SK-N-SH (cell line): ENCODE measurements around the gene ETV6. TPM values are rescaled to one million over a fixed set of nuclear protein-coding genes. Genes with fewer than 3 reads are reported as not detected.
A peak's percentile ranks its signal among the peaks of the same experiment; 100 is the strongest.

Experiments
- CTCF ChIA-PET: fragments of 300-600, 350-600 bp; formaldehyde crosslinking; extraction: SDS; loops from one replicate; lab custom pipeline; 2021; lab: Yijun Ruan, JAX
- POLR2A ChIA-PET: fragments of 350-600 bp; sonication (Branson Sonifier 250); formaldehyde crosslinking; extraction: SDS; loops from one replicate; lab custom pipeline; 2020; ENCODE audit warnings: antibody characterized with exemption, inconsistent platforms; lab: Yijun Ruan, JAX
- DNase-seq: peaks from one replicate; pipeline ENCODE4 v3.0.0; 2012
- H2AFZ ChIP-seq: fragments of 200-600 bp; sonication (generic); 2 replicates; pipeline ENCODE4 v1.8.1; 2016; ENCODE audit warnings: antibody characterized with exemption, mild to moderate bottlenecking, low read depth
- H3F3A ChIP-seq: fragments of 200-600 bp; sonication (generic); replicated peaks from 2 replicates; pipeline ENCODE3; 2016; ENCODE audit warnings: antibody characterized with exemption, mild to moderate bottlenecking; ENCODE audit not compliant: insufficient read depth
- H3K27ac ChIP-seq, 2 experiments: fragments of 200-500 bp in 1 of 2; fragments of 200-600 bp in 1 of 2; sonication (Bioruptor generic) in 1 of 2; sonication (generic), shearing (Covaris generic) in 1 of 2; 2 replicates each; pipeline versions ENCODE4 v1.5.1 to v1.6.1; 2014 to 2016; ENCODE audit warnings: low read depth in 2 of 2, inconsistent platforms in 1 of 2, low read length in 1 of 2, mild to moderate bottlenecking in 1 of 2, mixed read lengths in 1 of 2
- H3K27me3 ChIP-seq: fragments of 200-600 bp; sonication (generic), shearing (Covaris generic); 2 replicates; pipeline ENCODE4 v1.6.1; 2016; ENCODE audit warnings: mixed run types; ENCODE audit not compliant: insufficient read depth
- H3K36me3 ChIP-seq, 2 experiments: fragments of 200-500 bp in 1 of 2; fragments of 200-600 bp in 1 of 2; sonication (Bioruptor generic) in 1 of 2; sonication (generic) in 1 of 2; replicated peaks in 1 of 2; 2 replicates each; pipeline versions ENCODE3 to v1.5.1; 2014 to 2016; ENCODE audit warnings: low read length in 1 of 2, mild to moderate bottlenecking in 1 of 2; ENCODE audit not compliant: insufficient read depth in 2 of 2, control insufficient read depth in 1 of 2
- H3K4me1 ChIP-seq, 2 experiments: fragments of 200-500 bp in 1 of 2; fragments of 200-600 bp in 1 of 2; sonication (Bioruptor generic) in 1 of 2; sonication (generic), shearing (Covaris generic) in 1 of 2; 2 replicates each; pipeline versions ENCODE4 v1.5.1 to v1.6.1; 2014 to 2016; ENCODE audit warnings: low read depth in 1 of 2, low read length in 1 of 2, mixed run types in 1 of 2; ENCODE audit not compliant: insufficient read depth in 2 of 2, control insufficient read depth in 1 of 2
- H3K4me2 ChIP-seq: fragments of 200-600 bp; sonication (generic), shearing (Covaris generic); 2 replicates; pipeline ENCODE4 v1.6.1; 2017; ENCODE audit warnings: mixed run types
- H3K4me3 ChIP-seq, 2 experiments: fragments of 200-500 bp in 1 of 2; fragments of 200-600 bp in 1 of 2; sonication (Bioruptor generic) in 1 of 2; sonication (generic), shearing (Covaris generic) in 1 of 2; 2 replicates each; pipeline versions ENCODE4 v1.5.1 to v1.8.1; 2014 to 2016; ENCODE audit warnings: low read depth in 2 of 2, inconsistent platforms in 1 of 2, low read length in 1 of 2, mild to moderate bottlenecking in 1 of 2, mixed read lengths in 1 of 2, moderate library complexity in 1 of 2
- H3K79me2 ChIP-seq: fragments of 200-600 bp; sonication (generic); 2 replicates; pipeline ENCODE4 v1.8.1; 2017; ENCODE audit warnings: mild to moderate bottlenecking; ENCODE audit not compliant: insufficient read depth
- H3K9ac ChIP-seq: fragments of 200-600 bp; sonication (generic); 2 replicates; pipeline ENCODE4 v1.6.1; 2017; ENCODE audit warnings: mixed run types
- H3K9me2 ChIP-seq: fragments of 200-600 bp; sonication (generic); 2 replicates; pipeline ENCODE4 v1.6.1; 2017; ENCODE audit warnings: mixed run types
- H3K9me3 ChIP-seq: fragments of 200-600 bp; sonication (generic); 2 replicates; pipeline ENCODE4 v1.6.1; 2017; ENCODE audit warnings: mixed run types, mild to moderate bottlenecking, moderate library complexity
- H4K20me1 ChIP-seq: fragments of 200-600 bp; sonication (generic); 2 replicates; pipeline ENCODE4 v1.6.1; 2017; ENCODE audit warnings: mild to moderate bottlenecking, mixed run types; ENCODE audit not compliant: insufficient read depth
- CHD2 ChIP-seq: fragments of 150-350 bp; IDR thresholded peaks from 2 replicates; pipeline ENCODE4 v1.6.1; 2018; ENCODE audit warnings: low read length; ENCODE audit not compliant: partially characterized antibody
- ELF1 ChIP-seq: IDR thresholded peaks from 2 replicates; pipeline ENCODE4 v1.4.0; 2012
- EP300 ChIP-seq, 2 experiments: IDR thresholded peaks; 2 replicates each; pipeline versions ENCODE4 v1.4.0 to v1.6.1; 2012; ENCODE audit warnings: borderline replicate concordance in 1 of 2, low read depth in 1 of 2, low read length in 1 of 2
- EZH2phosphoT487 ChIP-seq: fragments of 200-600 bp; sonication (generic); IDR thresholded peaks from 2 replicates; pipeline ENCODE4 v1.6.1; 2017; ENCODE audit warnings: low read depth, mixed run types, mild to moderate bottlenecking, antibody characterized with exemption, moderate library complexity, borderline replicate concordance
- FOXJ3 ChIP-seq: sonication (generic); formaldehyde crosslinking; IDR thresholded peaks from 2 replicates; pipeline ENCODE4 v1.5.1; 2020; ENCODE audit warnings: mild to moderate bottlenecking, missing genetic modification reagents
- JUND ChIP-seq: IDR thresholded peaks from 2 replicates; pipeline ENCODE4 v1.4.0; 2012
- MEF2A ChIP-seq: IDR thresholded peaks from 2 replicates; pipeline ENCODE4 v1.4.0; 2012; ENCODE audit warnings: low read depth, borderline replicate concordance
- MXI1 ChIP-seq: IDR thresholded peaks from 2 replicates; pipeline ENCODE4 v1.6.1; 2012; ENCODE audit warnings: mild to moderate bottlenecking, low read depth, low read length, improper control_type of control experiment
- POLR2AphosphoS5 ChIP-seq: IDR thresholded peaks from 2 replicates; pipeline ENCODE4 v1.6.1; 2012; ENCODE audit warnings: low read depth, low read length
- RAD21 ChIP-seq: IDR thresholded peaks from 2 replicates; pipeline ENCODE4 v1.6.1; 2012; ENCODE audit warnings: mild to moderate bottlenecking, low read length
- RCOR1 ChIP-seq: fragments of 150-350 bp; IDR thresholded peaks from 2 replicates; pipeline ENCODE4 v1.6.1; 2017; ENCODE audit warnings: antibody characterized with exemption, low read length
- RFX5 ChIP-seq: IDR thresholded peaks from 2 replicates; pipeline ENCODE4 v1.6.1; 2012; ENCODE audit warnings: mild to moderate bottlenecking, improper control_type of control experiment, low read length
- RXRA ChIP-seq: IDR thresholded peaks from 2 replicates; pipeline ENCODE4 v1.4.0; 2012; ENCODE audit warnings: low read depth, mild to moderate bottlenecking, borderline replicate concordance
- SMC3 ChIP-seq: IDR thresholded peaks from 2 replicates; pipeline ENCODE4 v1.6.1; 2012; ENCODE audit warnings: low read depth, low read length, improper control_type of control experiment
- TCF12 ChIP-seq: IDR thresholded peaks from 2 replicates; pipeline ENCODE4 v1.4.0; 2012
- YY1 ChIP-seq: IDR thresholded peaks from 2 replicates; pipeline ENCODE4 v1.4.0; 2012; ENCODE audit warnings: low read depth, mild to moderate bottlenecking
- WGBS: methylation state at CpG from one replicate; pipeline ENCODE4 v1.1.6; 2017; ENCODE audit warnings: low lambda C conversion rate; 5-methylcytosine and 5-hydroxymethylcytosine counted together
- polyA plus RNA-seq, 3 experiments: library from polyadenylated mRNA; depleted of rRNA; stranded (reverse); fragments of >200 nt; gene quantifications; 2 replicates each; pipeline ENCODE4 v1.2.3, GENCODE V29; 2012
- TF ChIP-seq, protein P1 (sequence below): fragments of 150-350 bp; IDR thresholded peaks from 2 replicates; pipeline ENCODE4 v1.6.1; 2017; ENCODE audit warnings: antibody characterized with exemption, low read length, low read depth, borderline replicate concordance
- TF ChIP-seq, protein P2 (sequence below): IDR thresholded peaks from 2 replicates; pipeline ENCODE4 v1.4.0; 2012; ENCODE audit warnings: low read depth, borderline replicate concordance
- TF ChIP-seq, protein P3 (sequence below): fragments of 200-600 bp; sonication (generic); IDR thresholded peaks from 2 replicates; pipeline ENCODE4 v1.6.1; 2017; ENCODE audit warnings: antibody characterized with exemption, mild to moderate bottlenecking, moderate library complexity
- TF ChIP-seq, protein P4 (sequence below): IDR thresholded peaks from 2 replicates; pipeline ENCODE4; 2012
- TF ChIP-seq, protein P5 (sequence below): IDR thresholded peaks from 2 replicates; pipeline ENCODE4 v1.6.1; 2012; ENCODE audit warnings: mild to moderate bottlenecking, low read depth, low read length, moderate library complexity

The ETV6 gene
- polyA plus RNA-seq, 1 of the 3 experiments (the other 2 are of a cell fraction) = 4.0 TPM

DNA sequence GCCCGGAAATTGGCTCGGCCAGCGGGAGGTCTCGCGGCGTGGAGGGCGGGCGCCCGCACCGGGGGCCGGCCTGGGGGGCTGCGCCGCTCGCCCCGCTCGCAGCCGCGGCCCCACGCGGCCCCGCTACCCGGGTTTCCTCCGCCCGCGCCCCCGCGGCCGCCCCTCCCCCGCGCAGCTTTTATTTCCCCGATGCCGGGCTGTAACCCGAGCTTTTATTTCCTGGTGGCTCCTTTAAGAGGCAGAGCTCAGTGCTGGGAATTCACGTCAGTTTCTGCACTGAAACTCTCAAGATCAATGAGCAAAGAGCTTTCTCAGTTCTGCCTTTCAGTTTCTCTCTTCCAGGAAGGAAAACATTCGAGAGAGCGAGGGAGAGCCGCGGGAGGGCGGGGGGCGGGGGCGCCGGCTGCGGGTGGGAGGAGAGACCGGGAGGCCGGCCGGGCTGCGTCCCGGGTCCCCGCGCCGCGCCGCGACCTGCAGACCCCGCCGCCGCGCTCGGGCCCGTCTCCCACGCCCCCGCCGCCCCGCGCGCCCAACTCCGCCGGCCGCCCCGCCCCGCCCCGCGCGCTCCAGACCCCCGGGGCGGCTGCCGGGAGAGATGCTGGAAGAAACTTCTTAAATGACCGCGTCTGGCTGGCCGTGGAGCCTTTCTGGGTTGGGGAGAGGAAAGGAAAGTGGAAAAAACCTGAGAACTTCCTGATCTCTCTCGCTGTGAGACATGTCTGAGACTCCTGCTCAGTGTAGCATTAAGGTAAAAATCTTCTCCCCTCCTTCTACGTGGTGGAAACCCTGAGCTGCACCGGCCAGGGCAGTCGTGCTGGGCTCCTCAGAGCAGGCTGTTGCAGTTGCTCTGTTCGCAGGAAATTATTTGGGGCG lies at the start of gene ETV6 (continued):
- TF ChIP-seq YY1 (no peak), TCF12 (no peak)
- TF ChIP-seq, protein P1, sequence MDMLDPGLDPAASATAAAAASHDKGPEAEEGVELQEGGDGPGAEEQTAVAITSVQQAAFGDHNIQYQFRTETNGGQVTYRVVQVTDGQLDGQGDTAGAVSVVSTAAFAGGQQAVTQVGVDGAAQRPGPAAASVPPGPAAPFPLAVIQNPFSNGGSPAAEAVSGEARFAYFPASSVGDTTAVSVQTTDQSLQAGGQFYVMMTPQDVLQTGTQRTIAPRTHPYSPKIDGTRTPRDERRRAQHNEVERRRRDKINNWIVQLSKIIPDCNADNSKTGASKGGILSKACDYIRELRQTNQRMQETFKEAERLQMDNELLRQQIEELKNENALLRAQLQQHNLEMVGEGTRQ = no peak

DNA sequence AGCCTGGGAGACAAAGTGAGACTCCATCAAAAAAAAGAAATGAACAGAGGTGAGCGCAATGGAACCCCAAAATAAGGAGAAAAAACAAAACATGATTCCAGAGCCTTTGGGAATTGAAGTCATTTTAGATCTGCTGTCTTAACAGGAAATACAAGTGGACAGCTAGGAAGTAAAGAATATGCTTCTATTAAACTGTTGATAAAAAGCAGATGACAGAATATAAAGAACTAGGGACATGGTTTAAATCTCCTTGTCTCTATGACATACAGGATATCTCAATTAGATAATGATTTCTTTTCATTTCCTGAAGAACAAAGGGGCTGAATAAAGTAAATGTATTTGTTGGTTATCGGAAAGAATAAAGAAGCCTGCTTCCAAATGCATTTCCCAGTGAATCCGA lies 49.3 kb upstream of the ETV6 start:
- Histone ChIP-seq H3K4me1 (peaks cover 8 to 11% of the 10 kb centered on the region in 2 experiments; a peak in 3 of 4 replicates), H2AFZ (no peak overlapping the region), H3K4me2 (no peak overlapping the region; the same call in 1 of the 2 replicates), H3K9ac (no peak overlapping the region), H3F3A (no peaks in the 10 kb centered on the region), H3K27me3 (no peaks in the 10 kb centered on the region), H3K9me3 (no peaks in the 10 kb centered on the region), H3K36me3 (no peaks in the 10 kb centered on the region), H3K9me2 (no peaks in the 10 kb centered on the region), H4K20me1 (no peaks in the 10 kb centered on the region), H3K4me3 (no peak overlapping the region), H3K79me2 (no peaks in the 10 kb centered on the region), H3K27ac (peak overlapping the region in 1 of 2 experiments; percentile 68; a peak in 1 of 4 replicates)
- CTCF ChIA-PET = no interaction called here
- POLR2A ChIA-PET = no interaction called here
- 58% methylated on average over 3 of the region's 3 CpGs for WGBS
- DNase-seq = no peak
- TF ChIP-seq CHD2 = no peak
- peak; percentile 34 to 85; a peak in 3 of 4 replicates for TF ChIP-seq EP300 (IDR thresholded peaks at IDR 0.05; ENCODE audit: borderline replicate concordance in 1 of 2, low read depth in 1 of 2, low read length in 1 of 2)
- no peak for TF ChIP-seq RXRA
- TF ChIP-seq, protein P1 = no peak
- no peak for TF ChIP-seq EZH2phosphoT487
- TF ChIP-seq, protein P2, sequence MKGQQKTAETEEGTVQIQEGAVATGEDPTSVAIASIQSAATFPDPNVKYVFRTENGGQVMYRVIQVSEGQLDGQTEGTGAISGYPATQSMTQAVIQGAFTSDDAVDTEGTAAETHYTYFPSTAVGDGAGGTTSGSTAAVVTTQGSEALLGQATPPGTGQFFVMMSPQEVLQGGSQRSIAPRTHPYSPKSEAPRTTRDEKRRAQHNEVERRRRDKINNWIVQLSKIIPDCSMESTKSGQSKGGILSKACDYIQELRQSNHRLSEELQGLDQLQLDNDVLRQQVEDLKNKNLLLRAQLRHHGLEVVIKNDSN = no peak
- peak; percentile 44; the same call in 1 of the 2 replicates for TF ChIP-seq JUND
- TF ChIP-seq MXI1 = no peak
- peak; percentile 87 for TF ChIP-seq POLR2AphosphoS5
- TF ChIP-seq, protein P3, sequence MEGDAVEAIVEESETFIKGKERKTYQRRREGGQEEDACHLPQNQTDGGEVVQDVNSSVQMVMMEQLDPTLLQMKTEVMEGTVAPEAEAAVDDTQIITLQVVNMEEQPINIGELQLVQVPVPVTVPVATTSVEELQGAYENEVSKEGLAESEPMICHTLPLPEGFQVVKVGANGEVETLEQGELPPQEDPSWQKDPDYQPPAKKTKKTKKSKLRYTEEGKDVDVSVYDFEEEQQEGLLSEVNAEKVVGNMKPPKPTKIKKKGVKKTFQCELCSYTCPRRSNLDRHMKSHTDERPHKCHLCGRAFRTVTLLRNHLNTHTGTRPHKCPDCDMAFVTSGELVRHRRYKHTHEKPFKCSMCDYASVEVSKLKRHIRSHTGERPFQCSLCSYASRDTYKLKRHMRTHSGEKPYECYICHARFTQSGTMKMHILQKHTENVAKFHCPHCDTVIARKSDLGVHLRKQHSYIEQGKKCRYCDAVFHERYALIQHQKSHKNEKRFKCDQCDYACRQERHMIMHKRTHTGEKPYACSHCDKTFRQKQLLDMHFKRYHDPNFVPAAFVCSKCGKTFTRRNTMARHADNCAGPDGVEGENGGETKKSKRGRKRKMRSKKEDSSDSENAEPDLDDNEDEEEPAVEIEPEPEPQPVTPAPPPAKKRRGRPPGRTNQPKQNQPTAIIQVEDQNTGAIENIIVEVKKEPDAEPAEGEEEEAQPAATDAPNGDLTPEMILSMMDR = no peak
- no peak for TF ChIP-seq MEF2A
- no peak for TF ChIP-seq RCOR1
- TF ChIP-seq RAD21 = no peak
- TF ChIP-seq, protein P4, sequence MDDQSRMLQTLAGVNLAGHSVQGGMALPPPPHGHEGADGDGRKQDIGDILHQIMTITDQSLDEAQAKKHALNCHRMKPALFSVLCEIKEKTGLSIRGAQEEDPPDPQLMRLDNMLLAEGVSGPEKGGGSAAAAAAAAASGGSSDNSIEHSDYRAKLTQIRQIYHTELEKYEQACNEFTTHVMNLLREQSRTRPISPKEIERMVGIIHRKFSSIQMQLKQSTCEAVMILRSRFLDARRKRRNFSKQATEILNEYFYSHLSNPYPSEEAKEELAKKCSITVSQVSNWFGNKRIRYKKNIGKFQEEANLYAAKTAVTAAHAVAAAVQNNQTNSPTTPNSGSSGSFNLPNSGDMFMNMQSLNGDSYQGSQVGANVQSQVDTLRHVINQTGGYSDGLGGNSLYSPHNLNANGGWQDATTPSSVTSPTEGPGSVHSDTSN = peak; percentile 90
- TF ChIP-seq RFX5 = no peak
- no peak for TF ChIP-seq FOXJ3 (CRISPR knock-in tag)
- TF ChIP-seq ELF1 = no peak
- peak; percentile 96 for TF ChIP-seq TCF12
- TF ChIP-seq, protein P5, sequence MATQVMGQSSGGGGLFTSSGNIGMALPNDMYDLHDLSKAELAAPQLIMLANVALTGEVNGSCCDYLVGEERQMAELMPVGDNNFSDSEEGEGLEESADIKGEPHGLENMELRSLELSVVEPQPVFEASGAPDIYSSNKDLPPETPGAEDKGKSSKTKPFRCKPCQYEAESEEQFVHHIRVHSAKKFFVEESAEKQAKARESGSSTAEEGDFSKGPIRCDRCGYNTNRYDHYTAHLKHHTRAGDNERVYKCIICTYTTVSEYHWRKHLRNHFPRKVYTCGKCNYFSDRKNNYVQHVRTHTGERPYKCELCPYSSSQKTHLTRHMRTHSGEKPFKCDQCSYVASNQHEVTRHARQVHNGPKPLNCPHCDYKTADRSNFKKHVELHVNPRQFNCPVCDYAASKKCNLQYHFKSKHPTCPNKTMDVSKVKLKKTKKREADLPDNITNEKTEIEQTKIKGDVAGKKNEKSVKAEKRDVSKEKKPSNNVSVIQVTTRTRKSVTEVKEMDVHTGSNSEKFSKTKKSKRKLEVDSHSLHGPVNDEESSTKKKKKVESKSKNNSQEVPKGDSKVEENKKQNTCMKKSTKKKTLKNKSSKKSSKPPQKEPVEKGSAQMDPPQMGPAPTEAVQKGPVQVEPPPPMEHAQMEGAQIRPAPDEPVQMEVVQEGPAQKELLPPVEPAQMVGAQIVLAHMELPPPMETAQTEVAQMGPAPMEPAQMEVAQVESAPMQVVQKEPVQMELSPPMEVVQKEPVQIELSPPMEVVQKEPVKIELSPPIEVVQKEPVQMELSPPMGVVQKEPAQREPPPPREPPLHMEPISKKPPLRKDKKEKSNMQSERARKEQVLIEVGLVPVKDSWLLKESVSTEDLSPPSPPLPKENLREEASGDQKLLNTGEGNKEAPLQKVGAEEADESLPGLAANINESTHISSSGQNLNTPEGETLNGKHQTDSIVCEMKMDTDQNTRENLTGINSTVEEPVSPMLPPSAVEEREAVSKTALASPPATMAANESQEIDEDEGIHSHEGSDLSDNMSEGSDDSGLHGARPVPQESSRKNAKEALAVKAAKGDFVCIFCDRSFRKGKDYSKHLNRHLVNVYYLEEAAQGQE = no peak
- no peak for TF ChIP-seq SMC3
